Adipose tissue (tissue), 3 donors: ENCODE results near the gene MAPK8IP2. TPM values are rescaled to one million over a fixed set of nuclear protein-coding genes. Genes with fewer than 3 reads are reported as not detected.
"Not testable (repeated sequence)": the region's sequence is repeated elsewhere in the genome, so short reads cannot be mapped to it uniquely, and the experiment has no call there.

Source experiments
- H3K27ac ChIP-seq: one replicate; pipeline ENCODE4 v1.5.1; 2013; ENCODE audit warnings: low read depth, low read length
- WGBS, 3 donors: extraction: QIAGEN DNeasy Blood & Tissue Kit; methylation state at CpG; one replicate each; pipeline ENCODE4 v1.1.7; 2013; 5-methylcytosine and 5-hydroxymethylcytosine counted together
- polyA plus RNA-seq, 3 donors: library from polyadenylated mRNA; stranded (reverse); fragments of 200-250 nt; gene quantifications; one replicate each; pipeline ENCODE4 v1.2.3, GENCODE V29; 2013
- donor health status: healthy with polysubstance abuse.
- donor health status: Bipolar disorder and iron deficiency.
- donor health status: healthy.

The MAPK8IP2 gene
- polyA plus RNA-seq, 3 donors = 0.67 to 2.7 (median 2.0) TPM

GRCh38 chr22:50656122-50657070 lies 55.8 kb downstream of the MAPK8IP2 start:
- WGBS, 3 donors = 48 to 60% (median 55%) methylated on average over 23 of the region's 23 CpGs
- no peak overlapping the region for H3K27ac ChIP-seq

- WGBS, 3 donors = 33 to 60% (median 52%) methylated on average over 4 of the region's 4 CpGs
- no peak overlapping the region for H3K27ac ChIP-seq
These were observed 57.3 kb downstream of the MAPK8IP2 start for GRCh38 chr22:50657925-50658324.

GRCh38 chr22:50659711-50660110 lies 59.1 kb downstream of the MAPK8IP2 start:
- 88 to 90% (median 89%) methylated on average over 7 of the region's 7 CpGs for WGBS, 3 donors

DNA sequence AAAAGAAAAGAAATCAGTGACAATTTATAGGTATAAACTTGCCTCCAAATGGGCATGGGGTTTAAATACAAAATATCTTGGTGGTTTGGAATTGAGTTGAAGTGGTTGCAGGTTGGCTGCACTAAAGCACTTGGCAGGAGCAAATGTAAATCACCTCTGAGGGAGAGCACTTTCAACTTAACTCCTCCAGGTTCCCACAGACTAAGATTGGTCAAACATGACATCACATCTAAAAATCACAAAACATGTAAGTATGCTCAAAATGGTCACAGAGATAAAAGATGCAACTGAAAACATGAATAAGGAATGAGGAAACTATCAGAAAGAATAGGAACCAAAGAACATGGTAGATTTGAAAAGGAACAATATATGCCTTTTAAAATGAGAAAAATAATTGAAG lies 59.7 kb downstream of the MAPK8IP2 start:
- no peak overlapping the region for H3K27ac ChIP-seq

More at GRCh38 chr22:50659711-50660110, 59.1 kb downstream of the MAPK8IP2 start:
- not testable (repeated sequence) for H3K27ac ChIP-seq

Other genes starting within 250 kb of the MAPK8IP2 start
- gene SBF1, start 125.8 kb upstream of the MAPK8IP2 start, polyA plus RNA-seq = 10 to 100 TPM; 36.5 to 41.9 (median 41.8) TPM
- gene ADM2, start 119.2 kb upstream of the MAPK8IP2 start, polyA plus RNA-seq = 1 to 10 TPM in 1 of 3 donors, under 1 TPM in 1, not detected in 1; 0.31 to 6.1 TPM
- under 1 TPM in 1 of 3 donors, not detected in 2; 0.38 TPM for gene MIOX, start 113.9 kb upstream of the MAPK8IP2 start, polyA plus RNA-seq
- 10 to 100 TPM; 49.6 to 95.8 (median 64.7) TPM for gene LMF2, start 93.1 kb upstream of the MAPK8IP2 start, polyA plus RNA-seq
- 10 to 100 TPM; 23.6 to 35.0 (median 31.3) TPM for gene NCAPH2, start 92.6 kb upstream of the MAPK8IP2 start, polyA plus RNA-seq
- gene SCO2, start 75.2 kb upstream of the MAPK8IP2 start, polyA plus RNA-seq = 1 to 10 TPM; 2.2 to 8.8 (median 2.3) TPM
- gene TYMP, start 70.8 kb upstream of the MAPK8IP2 start, polyA plus RNA-seq = 100 to 1,000 TPM in 1 of 3 donors, 10 to 100 TPM in 2; 49.1 to 162 (median 75.1) TPM
- gene KLHDC7B, start 54.9 kb upstream of the MAPK8IP2 start, polyA plus RNA-seq = under 1 TPM; 0.11 to 0.23 (median 0.21) TPM
- not detected for gene SYCE3, start 37.9 kb upstream of the MAPK8IP2 start, polyA plus RNA-seq
- 10 to 100 TPM; 13.4 to 30.4 (median 13.5) TPM for gene CPT1B, start 22.4 kb upstream of the MAPK8IP2 start, polyA plus RNA-seq
- gene CHKB, start 17.9 kb upstream of the MAPK8IP2 start, polyA plus RNA-seq = 100 to 1,000 TPM in 1 of 3 donors, 10 to 100 TPM in 2; 39.2 to 137 (median 65.2) TPM
- 10 to 100 TPM; 24.9 to 56.2 (median 44.1) TPM for gene ARSA, start 27.4 kb downstream of the MAPK8IP2 start, polyA plus RNA-seq
- gene SHANK3, start 72.0 kb downstream of the MAPK8IP2 start, polyA plus RNA-seq = 10 to 100 TPM in 2 of 3 donors, 1 to 10 TPM in 1; 6.3 to 80.5 (median 33.1) TPM
- gene ACR, start 137.4 kb downstream of the MAPK8IP2 start, polyA plus RNA-seq = 1 to 10 TPM in 2 of 3 donors, under 1 TPM in 1; 0.25 to 3.6 (median 1.1) TPM
- 10 to 100 TPM; 11.7 to 18.1 (median 16.7) TPM for gene RABL2B, start 182.8 kb downstream of the MAPK8IP2 start, polyA plus RNA-seq